NT2/D1 (cell line): ENCODE data around the gene PLAC1.

Experiments
- DNase-seq: peaks from one replicate; pipeline ENCODE4 v3.0.0-alpha.2; 2011; ENCODE audit warnings: low read depth, low spot score
- H3K27me3 ChIP-seq: 2 replicates; pipeline ENCODE4 v1.6.0; 2011; ENCODE audit warnings: mild to moderate bottlenecking; ENCODE audit not compliant: insufficient read length, insufficient read depth
- H3K36me3 ChIP-seq: 2 replicates; pipeline ENCODE4 v1.6.1; 2011; ENCODE audit warnings: mild to moderate bottlenecking, low read length, mixed read lengths; ENCODE audit not compliant: insufficient read depth, insufficient read length
- H3K4me1 ChIP-seq: 2 replicates; pipeline ENCODE4 v1.5.1; 2011; ENCODE audit not compliant: insufficient read depth, insufficient read length
- H3K4me3 ChIP-seq: 2 replicates; pipeline ENCODE4 v1.5.1; 2011; ENCODE audit warnings: low read depth; ENCODE audit not compliant: insufficient read length
- H3K9ac ChIP-seq: 2 replicates; pipeline ENCODE4 v1.6.0; 2011; ENCODE audit warnings: low read depth; ENCODE audit not compliant: insufficient read length
- H3K9me3 ChIP-seq: 2 replicates; pipeline ENCODE4 v1.5.1; 2011; ENCODE audit warnings: mild to moderate bottlenecking, low read length; ENCODE audit not compliant: insufficient read depth
- SUZ12 ChIP-seq: IDR thresholded peaks from 2 replicates; pipeline ENCODE4 v1.6.1; 2011; ENCODE audit not compliant: insufficient read length, insufficient read depth; ENCODE audit errors: extremely low read depth
- YY1 ChIP-seq: IDR thresholded peaks from 2 replicates; pipeline ENCODE4 v1.6.1; 2011; ENCODE audit not compliant: insufficient read length, insufficient read depth
- ZNF274 ChIP-seq: IDR thresholded peaks from 2 replicates; pipeline ENCODE4 v1.6.1; 2011; ENCODE audit warnings: mild to moderate bottlenecking, low read depth, low read length

PLAC1 gene

DNA sequence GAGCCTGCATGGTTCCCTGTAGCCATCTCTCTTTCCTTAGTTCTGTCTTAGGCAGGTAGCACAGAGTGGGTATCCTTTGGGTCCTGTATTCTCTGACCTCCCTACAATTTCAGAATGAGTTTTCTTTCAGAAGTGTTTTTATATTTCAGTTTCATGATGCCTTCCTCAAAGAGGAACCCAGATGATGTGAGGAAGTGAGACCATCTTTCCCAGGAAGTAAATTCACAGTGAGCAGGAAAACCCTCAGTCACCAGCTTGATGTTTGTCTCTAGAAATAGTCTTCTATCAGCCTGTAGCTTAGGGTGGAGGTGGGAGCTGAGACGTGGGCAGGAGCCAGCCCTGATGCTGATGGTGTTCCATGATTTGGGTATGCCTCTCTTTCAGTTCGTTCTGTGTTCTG lies 16.9 kb downstream of the PLAC1 start:
- H3K27me3 ChIP-seq = no peaks in the 10 kb centered on the region
- no peaks in the 10 kb centered on the region for H3K36me3 ChIP-seq
- H3K4me3 ChIP-seq = no peak overlapping the region
- H3K4me1 ChIP-seq = no peaks in the 10 kb centered on the region
- no peaks in the 10 kb centered on the region for H3K9me3 ChIP-seq
- no peak for TF ChIP-seq YY1
- no peak for TF ChIP-seq SUZ12
- no peak for TF ChIP-seq ZNF274
- H3K9ac ChIP-seq = no peak overlapping the region
- DNase-seq = no peak

DNA sequence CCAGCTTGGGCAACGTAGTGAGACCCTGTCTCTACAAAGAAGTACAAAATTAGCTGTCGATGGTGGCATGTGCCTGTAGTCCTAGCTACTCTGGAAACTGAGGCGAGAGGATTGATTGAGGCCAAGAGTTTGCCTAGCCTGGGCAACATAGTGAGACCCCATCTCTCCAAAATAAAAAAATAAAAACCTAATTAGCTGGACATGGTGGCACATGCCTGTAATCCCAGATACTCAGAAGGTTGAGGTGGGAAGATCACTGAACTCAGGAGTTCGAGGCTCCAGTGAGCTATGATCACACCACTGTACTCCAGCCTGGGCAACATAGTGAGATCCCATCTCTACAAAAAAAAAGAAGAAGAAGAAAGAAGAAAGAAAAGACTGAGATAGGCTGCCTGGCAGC lies 17.4 kb downstream of the PLAC1 start:
- Histone ChIP-seq H3K4me1 (no peaks in the 10 kb centered on the region), H3K9ac (no peak overlapping the region), H3K9me3 (no peaks in the 10 kb centered on the region), H3K27me3 (no peaks in the 10 kb centered on the region), H3K36me3 (no peaks in the 10 kb centered on the region), H3K4me3 (no peak overlapping the region)
- no peak for TF ChIP-seq SUZ12
- no peak for DNase-seq

DNA sequence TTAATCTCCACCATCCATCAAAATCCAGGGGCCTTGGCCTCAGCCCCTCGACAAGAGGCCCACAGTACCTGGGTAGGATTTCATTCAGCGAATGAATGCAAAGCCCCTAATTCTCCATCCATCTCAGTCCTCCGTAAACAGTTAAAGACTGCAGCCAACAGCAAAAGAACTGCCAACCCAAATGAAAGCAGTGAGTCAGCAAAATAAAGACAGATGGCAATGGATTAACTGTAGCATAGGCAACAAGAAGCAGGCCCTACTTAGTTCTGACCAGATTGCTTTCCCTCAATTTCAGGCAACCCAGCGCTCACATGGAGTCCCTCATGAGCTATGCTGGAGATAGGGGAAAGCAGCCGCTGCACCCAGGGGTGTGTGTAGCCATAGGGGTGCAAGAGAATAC lies 21.4 kb downstream of the PLAC1 start:
- H3K36me3 ChIP-seq = no peaks in the 10 kb centered on the region
- H3K4me3 ChIP-seq = no peak overlapping the region
- no peak for TF ChIP-seq YY1
- H3K4me1 ChIP-seq = no peaks in the 10 kb centered on the region
- no peak for DNase-seq
- H3K27me3 ChIP-seq = no peaks in the 10 kb centered on the region
- no peaks in the 10 kb centered on the region for H3K9me3 ChIP-seq
- no peak overlapping the region for H3K9ac ChIP-seq

DNA sequence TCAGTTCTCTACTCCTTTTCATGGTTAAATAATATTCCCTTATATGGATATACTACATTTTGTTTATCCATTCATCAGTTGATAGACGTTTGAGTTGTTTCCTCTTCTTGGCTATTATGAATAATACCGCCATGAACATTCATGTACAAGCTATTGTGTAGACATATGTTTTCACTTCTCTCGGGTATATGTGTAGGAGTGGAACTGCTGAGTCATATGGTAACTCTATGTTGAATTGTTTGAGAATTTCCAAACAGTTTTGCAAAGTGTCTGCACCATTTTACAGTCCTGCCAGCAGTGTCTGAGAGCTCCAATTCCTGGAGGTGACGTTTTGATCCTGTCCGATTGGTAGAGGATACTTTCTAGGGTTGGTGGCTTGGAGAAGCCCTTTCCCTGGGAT lies 23.6 kb downstream of the PLAC1 start:
- H3K9ac ChIP-seq = no peak overlapping the region
- no peaks in the 10 kb centered on the region for H3K36me3 ChIP-seq
- no peak for DNase-seq

DNA sequence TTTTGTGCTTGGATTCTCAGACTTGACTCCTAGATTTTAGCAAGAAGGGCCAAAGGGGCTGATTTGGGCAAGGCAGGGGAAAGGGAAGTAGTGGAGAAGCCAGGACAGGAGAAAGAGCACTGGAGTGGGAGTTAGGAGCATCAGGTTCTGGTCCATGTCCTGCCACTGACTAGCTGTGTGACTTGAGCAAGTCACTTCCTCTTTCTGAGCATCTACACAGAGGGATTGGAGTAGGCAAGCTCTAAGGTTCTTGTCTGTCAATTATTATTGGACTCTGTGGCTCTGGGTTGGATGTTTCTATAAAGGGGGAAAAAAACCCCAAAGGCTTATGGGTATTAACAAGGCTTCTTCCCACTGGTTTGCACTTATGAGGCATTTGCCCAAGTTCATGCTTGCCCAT lies 24.4 kb downstream of the PLAC1 start:
- H3K9ac ChIP-seq = no peak overlapping the region
- H3K36me3 ChIP-seq = no peaks in the 10 kb centered on the region
- no peak for DNase-seq
- no peak overlapping the region for H3K4me3 ChIP-seq
- H3K9me3 ChIP-seq = no peaks in the 10 kb centered on the region
- no peak for TF ChIP-seq ZNF274
- H3K27me3 ChIP-seq = no peaks in the 10 kb centered on the region
- no peaks in the 10 kb centered on the region for H3K4me1 ChIP-seq

More for the DNA sequence above, 23.6 kb downstream of the PLAC1 start:
- Histone ChIP-seq H3K4me1 (no peaks in the 10 kb centered on the region), H3K9me3 (no peaks in the 10 kb centered on the region), H3K4me3 (no peak overlapping the region), H3K27me3 (no peaks in the 10 kb centered on the region)
- TF ChIP-seq YY1 = no peak
- TF ChIP-seq SUZ12 = no peak
- no peak for TF ChIP-seq ZNF274

DNA sequence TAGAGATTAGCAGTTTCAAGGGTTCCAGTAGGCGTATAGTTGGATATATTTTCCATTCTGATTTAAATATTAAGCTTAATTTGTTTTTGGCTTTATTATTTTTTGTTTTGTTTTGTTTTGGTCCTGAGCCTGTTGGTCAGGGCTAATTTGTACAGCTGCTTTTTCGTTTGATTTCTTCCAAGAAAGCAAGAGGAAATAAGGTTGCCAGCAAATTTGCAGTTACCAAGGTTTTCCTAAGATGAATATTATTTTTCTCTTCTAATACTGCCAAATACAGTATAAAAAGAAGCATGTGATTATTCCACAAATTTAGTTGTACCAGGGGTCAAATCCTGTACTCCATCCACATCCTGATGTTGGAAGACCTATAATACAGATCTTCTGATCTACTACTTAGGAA lies 24.9 kb downstream of the PLAC1 start:
- TF ChIP-seq YY1 (no peak), ZNF274 (no peak), SUZ12 (no peak)
- H3K4me3 ChIP-seq = no peak overlapping the region

DNA sequence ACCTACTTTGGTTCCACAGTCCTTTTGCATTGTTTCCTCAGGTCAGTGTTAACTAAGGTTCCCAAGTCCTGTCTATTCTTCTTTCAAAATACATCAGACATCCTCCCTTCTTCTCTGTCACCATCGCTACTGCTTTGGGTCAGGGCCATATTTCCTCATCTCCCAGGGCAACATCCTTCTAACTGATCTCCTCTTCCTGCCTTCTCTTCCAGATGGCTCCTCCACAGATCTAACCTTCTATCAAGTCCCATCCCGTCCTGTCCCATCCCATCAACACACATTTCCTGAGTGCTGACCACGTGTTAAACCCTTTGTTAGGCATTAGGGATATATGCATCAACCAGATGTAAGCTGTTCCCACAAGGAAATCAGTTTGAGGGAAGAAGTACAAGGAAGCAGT lies 25.9 kb downstream of the PLAC1 start:
- H3K4me3 ChIP-seq = no peak overlapping the region
- no peak for DNase-seq
- no peak overlapping the region for H3K9ac ChIP-seq
- no peaks in the 10 kb centered on the region for H3K27me3 ChIP-seq
- no peaks in the 10 kb centered on the region for H3K4me1 ChIP-seq
- TF ChIP-seq ZNF274 = no peak
- no peak for TF ChIP-seq YY1
- no peak for TF ChIP-seq SUZ12
- no peaks in the 10 kb centered on the region for H3K36me3 ChIP-seq
- no peaks in the 10 kb centered on the region for H3K9me3 ChIP-seq

More for the DNA sequence above, 24.9 kb downstream of the PLAC1 start:
- Histone ChIP-seq H3K4me1 (no peaks in the 10 kb centered on the region), H3K9me3 (no peaks in the 10 kb centered on the region), H3K36me3 (no peaks in the 10 kb centered on the region), H3K9ac (no peak overlapping the region), H3K27me3 (no peaks in the 10 kb centered on the region)
- DNase-seq = no peak
